ENCODE results near the gene CISD1. TPM values are rescaled to one million over a fixed set of nuclear protein-coding genes. Genes with fewer than 3 reads are reported as not detected.
"Not testable (repeated sequence)": the region's sequence is repeated elsewhere in the genome, so short reads cannot be mapped to it uniquely, and the experiment has no call there.

Gene CISD1
- total and polyA plus RNA-seq, 9 donors: 10.6 to 35.7 (median 25.5) TPM

- TF ChIP-seq POLR2A (IDR thresholded peaks at IDR 0.05): no peak
- TF ChIP-seq, protein P1, sequence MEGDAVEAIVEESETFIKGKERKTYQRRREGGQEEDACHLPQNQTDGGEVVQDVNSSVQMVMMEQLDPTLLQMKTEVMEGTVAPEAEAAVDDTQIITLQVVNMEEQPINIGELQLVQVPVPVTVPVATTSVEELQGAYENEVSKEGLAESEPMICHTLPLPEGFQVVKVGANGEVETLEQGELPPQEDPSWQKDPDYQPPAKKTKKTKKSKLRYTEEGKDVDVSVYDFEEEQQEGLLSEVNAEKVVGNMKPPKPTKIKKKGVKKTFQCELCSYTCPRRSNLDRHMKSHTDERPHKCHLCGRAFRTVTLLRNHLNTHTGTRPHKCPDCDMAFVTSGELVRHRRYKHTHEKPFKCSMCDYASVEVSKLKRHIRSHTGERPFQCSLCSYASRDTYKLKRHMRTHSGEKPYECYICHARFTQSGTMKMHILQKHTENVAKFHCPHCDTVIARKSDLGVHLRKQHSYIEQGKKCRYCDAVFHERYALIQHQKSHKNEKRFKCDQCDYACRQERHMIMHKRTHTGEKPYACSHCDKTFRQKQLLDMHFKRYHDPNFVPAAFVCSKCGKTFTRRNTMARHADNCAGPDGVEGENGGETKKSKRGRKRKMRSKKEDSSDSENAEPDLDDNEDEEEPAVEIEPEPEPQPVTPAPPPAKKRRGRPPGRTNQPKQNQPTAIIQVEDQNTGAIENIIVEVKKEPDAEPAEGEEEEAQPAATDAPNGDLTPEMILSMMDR (IDR thresholded peaks at IDR 0.05): no peak
- Histone ChIP-seq H3K27me3 (no peaks in the 10 kb centered on the region), H3K4me1 (ENCODE audit: insufficient read depth) (no peaks in the 10 kb centered on the region), H3K36me3 (no peaks in the 10 kb centered on the region), H3K9me3 (no peaks in the 10 kb centered on the region), H3K27ac (no peak overlapping the region), H3K4me3 (no peak overlapping the region)
- intact Hi-C loops (cut with DNase I): no loop called here
- WGBS, 3 donors: 95 to 96% (median 96%) methylated on average over 18 of the region's 18 CpGs
- DNase-seq: no peak
Measured at GRCh38 chr10:58243269-58243668, 25.7 kb upstream of the CISD1 start.

- H3K27ac ChIP-seq; H3K36me3 ChIP-seq; intact Hi-C loops (cut with DNase I); H3K4me3 ChIP-seq; H3K27me3 ChIP-seq; H3K4me1 ChIP-seq (ENCODE audit: insufficient read depth); DNase-seq; H3K9me3 ChIP-seq: not testable (repeated sequence)
- WGBS, 3 donors: 92 to 99% (median 97%) methylated on average over 16 to 31 of the region's 31 CpGs
Measured at GRCh38 chr10:58243801-58244200, 25.2 kb upstream of the CISD1 start.

GRCh38 chr10:58244242-58244641, 24.7 kb upstream of the CISD1 start:
- H3K4me1 ChIP-seq (ENCODE audit: insufficient read depth); DNase-seq; H3K36me3 ChIP-seq; H3K27ac ChIP-seq; H3K4me3 ChIP-seq; H3K9me3 ChIP-seq; intact Hi-C loops (cut with DNase I); H3K27me3 ChIP-seq: not testable (repeated sequence)
- WGBS, 3 donors: 94 to 98% (median 94%) methylated on average over 15 to 25 of the region's 28 CpGs

DNA sequence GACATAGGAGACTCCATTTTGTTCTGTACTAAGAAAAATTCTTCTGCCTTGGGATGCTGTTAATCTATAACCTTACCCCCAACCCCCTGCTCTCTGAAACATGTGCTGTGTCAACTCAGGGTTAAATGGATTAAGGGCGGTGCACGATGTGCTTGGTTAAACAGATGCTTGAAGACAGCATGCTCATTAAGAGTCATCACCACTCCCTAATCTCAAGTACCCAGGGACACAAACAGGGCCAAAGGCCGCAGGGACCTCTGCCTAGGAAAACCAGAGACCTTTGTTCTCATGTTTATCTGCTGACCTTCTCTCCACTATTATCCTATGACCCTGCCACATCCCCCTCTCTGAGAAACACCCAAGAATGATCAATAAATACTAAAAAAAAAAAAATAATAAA, 24.3 kb upstream of the CISD1 start:
- H3K36me3 ChIP-seq; H3K9me3 ChIP-seq; DNase-seq; H3K4me3 ChIP-seq; intact Hi-C loops (cut with DNase I); H3K27me3 ChIP-seq; H3K27ac ChIP-seq; H3K4me1 ChIP-seq (ENCODE audit: insufficient read depth): not testable (repeated sequence)
- WGBS, 3 donors: 89 to 96% (median 93%) methylated on average over 3 of the region's 3 CpGs

DNA sequence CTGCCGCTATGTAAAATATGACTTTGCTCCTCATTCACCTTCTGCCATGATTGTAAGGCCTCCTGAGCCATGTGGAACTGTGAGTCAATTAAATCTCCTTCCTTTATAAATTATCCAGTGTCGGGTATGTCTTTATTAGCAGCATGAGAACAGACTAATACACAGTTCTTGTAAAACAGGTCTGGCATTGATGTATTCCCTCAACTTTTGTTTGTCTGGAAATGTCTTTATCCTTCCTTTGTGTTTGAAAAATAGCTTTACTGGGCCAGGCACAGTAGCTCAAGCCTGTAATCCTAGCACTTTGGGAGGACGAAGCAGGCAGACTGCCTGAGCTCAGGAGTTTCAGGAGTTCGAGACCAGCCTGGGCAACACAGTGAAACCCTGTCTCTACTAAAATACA, 15.8 kb upstream of the CISD1 start:
- no peak for DNase-seq
- intact Hi-C loops (cut with DNase I): no loop called here
- Histone ChIP-seq H3K27me3 (no peaks in the 10 kb centered on the region), H3K27ac (no peak overlapping the region), H3K4me1 (ENCODE audit: insufficient read depth) (no peaks in the 10 kb centered on the region), H3K9me3 (no peaks in the 10 kb centered on the region), H3K4me3 (no peak overlapping the region), H3K36me3 (no peaks in the 10 kb centered on the region)
- TF ChIP-seq, protein P1 (IDR thresholded peaks at IDR 0.05): no peak
- no peak for TF ChIP-seq POLR2A (IDR thresholded peaks at IDR 0.05)
- no peak for TF ChIP-seq EP300 (IDR thresholded peaks at IDR 0.05)
- WGBS, 3 donors: 84 to 98% (median 85%) methylated on average over 4 of the region's 4 CpGs

DNA sequence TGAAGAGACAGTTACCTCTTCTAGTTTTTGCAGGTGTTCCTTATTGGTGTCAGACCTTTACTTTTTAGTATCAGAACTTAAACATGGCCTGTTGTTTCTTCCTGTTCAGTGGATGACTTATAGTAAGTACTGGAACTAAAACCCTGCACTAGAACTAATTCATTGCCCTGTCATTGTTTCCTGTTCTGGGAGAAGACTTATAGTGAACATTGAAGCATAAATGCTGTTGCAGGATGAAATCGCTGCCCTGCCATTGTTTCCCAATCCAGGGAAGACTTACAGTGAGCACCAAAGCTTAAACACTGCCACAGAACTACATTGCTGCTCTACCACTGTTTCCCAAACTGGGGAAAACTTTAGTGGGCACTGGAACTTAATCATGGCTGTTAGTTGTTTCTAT, 14.3 kb upstream of the CISD1 start:
- Histone ChIP-seq H3K27me3 (no peaks in the 10 kb centered on the region), H3K27ac (no peak overlapping the region), H3K36me3 (no peaks in the 10 kb centered on the region), H3K4me3 (no peak overlapping the region), H3K9me3 (no peaks in the 10 kb centered on the region), H3K4me1 (ENCODE audit: insufficient read depth) (no peaks in the 10 kb centered on the region)
- intact Hi-C loops (cut with DNase I): no loop called here
- DNase-seq: no peak
- WGBS, 3 donors: 58 to 100% (median 60%) methylated on average over 1 of the region's 1 CpG
- TF ChIP-seq, protein P1 (IDR thresholded peaks at IDR 0.05): no peak
- TF ChIP-seq POLR2A (IDR thresholded peaks at IDR 0.05): no peak
- no peak for TF ChIP-seq EP300 (IDR thresholded peaks at IDR 0.05)

GRCh38 chr10:58256013-58256780, 12.8 kb upstream of the CISD1 start:
- DNase-seq; H3K27me3 ChIP-seq; intact Hi-C loops (cut with DNase I); H3K4me1 ChIP-seq (ENCODE audit: insufficient read depth); H3K9me3 ChIP-seq; H3K36me3 ChIP-seq; H3K4me3 ChIP-seq; H3K27ac ChIP-seq: not testable (repeated sequence)
- WGBS, 3 donors: 83 to 88% (median 88%) methylated on average over 7 of the region's 7 CpGs
